Activated CD8-positive, alpha-beta memory T cell treated with anti-CD3 and anti-CD28 coated beads, Interleukin-2, amount 50 U/mL, for 24 hours (primary cell): ENCODE measurements around the gene ARHGAP44.
"Not testable (repeated sequence)": the region's sequence is repeated elsewhere in the genome, so short reads cannot be mapped to it uniquely, and the experiment has no call there.

Source experiments
- DNase-seq: peaks from one replicate; pipeline ENCODE4 v3.0.0-alpha.2; 2020; ENCODE audit errors: extremely low read depth

ARHGAP44 gene

DNA sequence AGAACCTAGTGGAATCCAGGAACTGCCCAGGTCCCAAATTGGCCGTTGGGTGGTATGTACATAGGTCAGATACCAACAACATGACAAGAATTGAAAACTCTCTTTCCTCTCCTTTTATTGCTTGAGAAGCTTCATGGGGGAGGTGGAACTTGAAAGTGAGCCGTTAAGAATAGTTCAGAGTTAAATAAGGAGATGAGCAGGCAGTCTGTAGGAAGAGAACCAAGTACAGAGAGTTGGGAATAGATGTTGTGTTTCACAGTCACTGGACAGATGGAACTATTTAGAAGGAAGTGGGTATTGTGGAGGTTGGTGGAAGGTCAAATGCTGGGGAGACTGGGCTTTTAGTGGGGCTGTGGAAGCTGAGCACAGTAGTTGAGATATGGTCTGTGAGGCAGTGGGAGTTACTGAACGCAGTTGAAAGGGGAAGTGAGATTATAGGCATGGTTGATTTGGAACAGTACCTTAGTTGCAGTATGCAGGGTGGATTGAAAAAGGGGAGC, 26.4 kb downstream of the ARHGAP44 start:
- no peak for DNase-seq

- no peak for DNase-seq
These were observed 32.2 kb downstream of the ARHGAP44 start for GRCh38 chr17:12821376-12821940.

DNA sequence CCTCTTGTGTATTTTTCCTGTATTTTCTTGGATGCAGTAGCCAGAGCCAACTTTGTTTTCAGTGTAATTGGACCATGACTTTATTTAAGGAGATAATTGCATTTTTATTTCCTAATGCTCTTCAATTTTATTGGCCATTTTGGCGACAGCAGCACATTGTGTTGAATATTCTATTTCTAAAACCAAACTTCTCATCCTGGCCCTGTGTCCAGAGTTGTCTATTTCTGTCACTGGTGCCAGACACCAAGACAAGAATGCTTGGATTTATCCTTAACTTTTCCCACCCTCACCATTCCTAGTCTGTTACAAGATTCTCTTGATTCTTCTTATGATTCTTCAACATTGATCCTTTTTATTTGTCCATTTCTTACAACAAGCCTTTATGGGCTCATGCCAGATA, 37.1 kb downstream of the ARHGAP44 start:
- DNase-seq: no peak

- no peak for DNase-seq
These were observed 41.5 kb downstream of the ARHGAP44 start for GRCh38 chr17:12830777-12831247.

DNA sequence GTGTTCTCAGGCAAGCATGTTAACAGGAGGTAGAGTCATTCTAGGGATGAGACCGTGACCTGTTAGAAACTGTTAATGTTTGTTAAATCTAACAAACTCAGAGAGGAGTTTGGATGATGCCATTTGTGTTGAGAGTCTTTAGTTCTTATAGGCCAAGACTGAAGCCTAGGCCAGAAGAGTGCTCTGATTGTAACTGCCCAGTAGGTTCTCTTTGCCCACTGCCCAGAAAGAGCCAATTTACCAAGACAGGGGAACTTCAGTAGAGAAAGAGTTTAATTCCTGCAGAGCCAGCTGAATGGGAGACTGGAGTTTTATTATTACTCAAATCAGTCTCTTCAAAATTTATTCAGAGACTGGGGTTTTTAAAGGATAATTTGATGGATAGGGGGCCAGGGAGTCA, 42.5 kb downstream of the ARHGAP44 start:
- DNase-seq: no peak

DNA sequence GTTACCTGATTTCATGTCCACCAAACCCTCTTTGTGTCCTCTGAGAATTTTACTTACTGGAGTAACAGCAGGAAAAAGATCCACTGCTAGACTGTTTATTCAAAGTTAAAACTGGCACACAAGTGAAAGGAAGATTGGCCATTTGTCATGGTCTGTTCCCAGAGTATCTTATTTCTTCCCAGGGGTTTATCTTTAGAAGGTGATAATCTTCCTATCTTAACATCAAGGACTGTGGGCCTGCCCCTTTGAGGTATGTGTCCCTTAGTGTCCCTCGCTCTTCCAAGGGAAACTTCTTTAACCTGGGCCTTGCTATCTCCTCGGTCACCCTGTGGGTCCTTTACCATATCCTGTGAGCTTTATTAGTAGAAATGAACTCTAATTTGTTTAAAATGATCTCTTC, 49.7 kb downstream of the ARHGAP44 start:
- no peak for DNase-seq

- no peak for DNase-seq
These were observed 53.6 kb downstream of the ARHGAP44 start for GRCh38 chr17:12842936-12843335.

DNA sequence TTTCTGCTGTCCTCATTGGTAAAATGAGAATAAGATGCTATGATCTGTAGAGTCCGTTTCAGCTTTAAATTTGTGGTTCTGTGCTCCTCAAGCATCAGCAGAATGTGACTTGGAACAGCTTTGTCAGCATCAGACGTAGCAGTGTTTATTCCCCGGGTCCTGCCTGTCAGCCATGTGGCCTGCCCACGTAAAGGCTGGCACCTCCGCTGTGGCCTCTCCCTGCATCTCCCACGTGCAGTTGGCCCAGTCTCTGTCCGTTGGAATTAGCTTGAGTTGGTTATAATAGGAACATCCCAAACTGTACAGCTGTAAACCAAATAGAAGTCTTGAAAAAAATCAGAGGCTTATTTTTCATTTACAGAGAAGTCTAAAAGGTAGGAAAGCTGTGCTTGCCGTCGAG, 61.7 kb downstream of the ARHGAP44 start:
- no peak for DNase-seq

GRCh38 chr17:12851901-12852435, 62.7 kb downstream of the ARHGAP44 start:
- no peak for DNase-seq

DNA sequence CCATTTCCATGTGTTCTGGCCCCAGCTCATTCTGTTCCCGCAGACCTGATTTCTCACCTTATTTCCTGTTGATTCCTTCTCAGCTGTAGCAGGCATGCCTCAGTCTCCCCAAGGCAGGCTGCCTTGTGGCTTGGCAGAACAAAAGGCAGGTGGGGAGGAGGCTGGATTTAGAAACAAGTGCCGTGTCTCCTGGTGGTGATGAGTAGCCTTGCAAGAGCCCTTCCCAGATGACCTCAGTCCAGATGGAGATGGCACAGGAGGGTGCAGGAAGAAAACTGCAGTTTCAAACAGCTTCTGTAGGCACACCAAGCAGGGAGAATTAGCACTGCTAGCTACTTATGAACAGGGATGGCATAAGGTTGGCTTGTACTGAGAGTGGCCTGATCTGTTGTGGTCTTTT, 64.6 kb downstream of the ARHGAP44 start:
- no peak for DNase-seq

DNA sequence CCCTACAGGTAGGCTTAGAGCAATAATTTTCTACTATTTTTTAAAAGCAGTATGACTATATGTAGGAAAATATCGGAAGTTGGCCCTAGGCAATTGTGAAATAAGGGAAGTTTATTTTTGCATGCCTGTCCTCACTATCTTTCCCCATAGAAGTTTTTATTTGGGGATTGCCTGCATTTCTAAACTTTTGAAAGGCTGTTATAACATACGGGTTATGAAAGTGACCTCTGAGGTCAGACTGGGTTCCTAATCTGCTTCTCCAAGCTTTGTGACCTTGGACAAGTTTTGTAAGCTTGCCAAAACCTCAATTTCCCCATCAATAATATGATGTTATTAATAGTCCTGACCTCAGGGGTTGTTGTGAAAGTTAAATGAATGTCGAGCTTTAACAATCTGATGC, 67.1 kb downstream of the ARHGAP44 start:
- DNase-seq: no peak

DNA sequence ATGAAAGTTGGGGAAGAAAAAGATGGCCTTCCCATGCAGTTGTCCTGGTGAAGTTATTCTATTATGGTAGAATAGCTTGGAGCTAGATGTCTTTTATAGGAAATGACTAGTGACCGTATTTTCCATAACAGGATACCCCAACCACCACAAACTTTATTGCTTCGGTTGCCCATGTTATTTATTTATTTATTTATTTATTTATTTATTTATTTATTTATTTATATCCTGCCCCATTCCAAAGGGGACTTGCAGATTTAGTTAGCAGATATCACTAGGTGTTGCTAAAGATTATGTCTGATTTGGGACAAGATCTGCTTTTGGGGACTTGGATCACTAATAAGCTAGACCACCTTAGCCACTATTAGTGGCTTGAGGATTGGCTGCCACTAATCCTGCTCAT, 68.3 kb downstream of the ARHGAP44 start:
- DNase-seq: no peak

DNA sequence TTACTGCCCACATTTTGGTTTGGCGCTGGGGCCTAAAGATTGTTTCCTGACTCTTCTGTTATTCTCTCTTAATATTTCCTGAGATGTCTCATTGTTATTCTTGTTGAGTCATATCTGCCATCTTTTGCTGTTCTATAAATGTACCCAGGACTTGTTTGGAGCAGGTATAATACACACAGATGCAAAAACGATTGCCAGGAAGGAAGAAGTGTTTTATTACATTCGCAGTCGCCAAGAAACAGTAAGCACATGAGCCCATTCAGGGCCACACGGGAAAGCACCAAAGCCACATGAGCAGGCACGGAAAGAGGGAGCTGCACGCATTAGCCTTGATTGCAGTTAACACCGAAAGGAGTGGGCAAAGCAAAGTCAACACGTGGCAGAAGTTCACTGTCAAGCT, 70.2 kb downstream of the ARHGAP44 start:
- DNase-seq: no peak

DNA sequence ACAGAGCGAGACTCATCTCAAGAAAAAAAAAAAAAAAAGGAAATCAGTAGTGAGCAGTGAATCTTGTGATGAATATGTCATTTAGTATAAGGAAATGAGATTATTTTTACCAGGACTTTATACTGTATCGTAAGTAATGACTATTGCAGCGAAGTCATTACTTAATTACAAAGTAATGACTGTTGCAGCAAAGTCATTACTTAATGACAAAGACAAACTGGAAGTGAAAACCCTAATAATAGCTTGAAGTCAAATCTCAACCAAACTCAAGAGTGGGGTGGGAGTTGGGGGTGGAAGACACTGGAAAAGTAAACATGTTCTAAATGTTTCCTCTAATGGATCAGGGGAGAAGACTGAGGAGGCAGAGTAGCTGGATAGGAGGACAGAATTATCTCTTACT, 76.5 kb downstream of the ARHGAP44 start:
- no peak for DNase-seq

GRCh38 chr17:12866244-12866643, 76.9 kb downstream of the ARHGAP44 start:
- no peak for DNase-seq

- DNase-seq: no peak
These were observed 78.4 kb downstream of the ARHGAP44 start for GRCh38 chr17:12867726-12868125.

DNA sequence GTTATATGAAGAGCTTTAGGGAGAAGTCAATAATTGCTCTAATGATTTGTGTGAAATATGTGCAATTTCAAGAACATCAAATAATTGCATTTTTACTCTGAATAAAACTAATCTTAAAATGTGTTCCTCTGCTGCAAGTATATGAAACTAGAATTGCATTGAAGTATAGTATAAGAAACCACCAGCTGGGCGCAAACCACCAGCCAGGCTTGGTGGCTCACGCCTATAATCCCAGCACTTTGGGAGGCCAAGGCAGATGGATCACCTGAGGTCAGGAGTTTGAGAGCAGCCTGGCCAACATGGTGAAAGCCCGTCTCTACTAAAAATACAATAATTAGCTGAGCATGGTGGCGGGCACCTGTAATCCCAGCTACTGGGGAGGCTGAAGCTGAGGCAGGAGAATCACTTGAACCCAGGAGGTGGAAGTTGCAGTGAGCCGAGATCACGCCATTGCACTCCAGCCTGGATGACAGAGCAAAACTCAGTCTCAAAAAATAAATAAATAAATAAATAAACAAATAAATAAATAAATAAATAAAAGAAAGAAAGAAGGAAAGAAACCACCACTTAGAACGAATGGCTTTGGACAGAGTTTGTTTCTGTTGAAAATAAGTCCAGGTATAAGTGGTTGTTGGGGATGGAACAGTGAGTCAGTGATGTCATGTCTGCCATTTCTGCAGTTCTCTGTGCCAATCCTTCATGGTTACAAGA, 84.3 kb downstream of the ARHGAP44 start:
- DNase-seq: not testable (repeated sequence)

GRCh38 chr17:12877953-12878669, 88.8 kb downstream of the ARHGAP44 start:
- DNase-seq: no peak

DNA sequence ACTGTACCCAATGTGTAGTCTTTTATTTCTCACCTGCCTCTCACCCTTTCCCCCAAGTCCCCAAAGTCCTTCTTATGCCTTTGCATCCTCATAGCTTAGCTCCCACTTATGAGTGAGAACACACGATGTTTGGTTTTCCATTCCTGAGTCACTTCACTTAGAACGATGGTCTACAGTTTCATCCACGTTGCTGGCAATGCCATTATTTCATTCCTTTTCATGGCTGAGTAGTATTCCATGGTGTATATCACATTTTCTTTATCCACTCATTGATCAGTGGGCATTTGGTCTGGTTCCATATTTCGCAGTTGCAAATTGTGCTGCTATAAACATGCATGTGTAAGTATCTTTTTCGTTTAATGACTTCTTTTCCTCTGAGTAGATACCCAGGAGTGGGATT, 89.8 kb downstream of the ARHGAP44 start:
- not testable (repeated sequence) for DNase-seq

DNA sequence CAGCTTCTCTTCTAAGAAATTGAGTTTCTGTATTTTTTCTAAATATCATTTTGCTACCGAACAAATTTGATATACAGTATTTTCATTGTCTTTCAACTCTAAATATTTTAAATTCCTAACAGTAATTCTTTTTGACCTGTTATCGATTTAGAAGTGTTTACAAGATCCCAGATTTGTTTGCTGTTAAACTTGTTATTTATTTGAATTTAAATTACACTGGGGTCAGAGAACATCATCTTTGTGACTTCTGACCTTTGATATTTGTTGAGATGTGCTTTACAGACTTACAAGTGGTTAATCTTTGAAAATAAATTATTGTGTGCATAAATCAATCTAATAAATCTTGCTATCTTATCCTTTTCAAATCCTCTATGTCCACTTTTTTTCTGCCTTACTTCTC, 94.2 kb downstream of the ARHGAP44 start:
- DNase-seq: no peak

DNA sequence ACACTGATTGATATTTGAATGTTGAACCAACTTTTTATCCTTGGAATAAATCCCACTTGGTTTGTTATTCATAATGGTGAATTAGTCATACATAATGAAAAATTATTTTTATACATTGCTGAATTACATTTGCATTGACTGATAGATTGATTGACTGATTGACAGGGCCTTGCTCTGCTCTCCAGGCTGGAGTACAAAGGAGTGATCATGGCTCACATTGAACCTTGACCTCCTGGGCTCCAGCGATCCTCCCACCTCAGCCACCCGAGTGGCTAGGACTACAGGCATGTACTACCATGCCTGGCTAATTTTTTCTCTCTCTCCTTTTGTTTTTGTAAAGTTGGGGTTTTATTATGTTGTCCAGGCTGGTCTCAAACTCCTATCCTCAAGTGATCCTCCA, 97.8 kb downstream of the ARHGAP44 start:
- DNase-seq: no peak

- no peak for DNase-seq
These were observed 107.0 kb downstream of the ARHGAP44 start for GRCh38 chr17:12896180-12896785.
